NCI-H345 treated with DMSO at 0.1 percent for 48 hours (cell line): ENCODE results near the gene SLC34A1.

Experiments
- DNase-seq: peaks from one replicate; lab custom pipeline; 2025; ENCODE audit not compliant: unreplicated experiment; lab: John Stamatoyannopoulos, UW

Gene SLC34A1

DNA sequence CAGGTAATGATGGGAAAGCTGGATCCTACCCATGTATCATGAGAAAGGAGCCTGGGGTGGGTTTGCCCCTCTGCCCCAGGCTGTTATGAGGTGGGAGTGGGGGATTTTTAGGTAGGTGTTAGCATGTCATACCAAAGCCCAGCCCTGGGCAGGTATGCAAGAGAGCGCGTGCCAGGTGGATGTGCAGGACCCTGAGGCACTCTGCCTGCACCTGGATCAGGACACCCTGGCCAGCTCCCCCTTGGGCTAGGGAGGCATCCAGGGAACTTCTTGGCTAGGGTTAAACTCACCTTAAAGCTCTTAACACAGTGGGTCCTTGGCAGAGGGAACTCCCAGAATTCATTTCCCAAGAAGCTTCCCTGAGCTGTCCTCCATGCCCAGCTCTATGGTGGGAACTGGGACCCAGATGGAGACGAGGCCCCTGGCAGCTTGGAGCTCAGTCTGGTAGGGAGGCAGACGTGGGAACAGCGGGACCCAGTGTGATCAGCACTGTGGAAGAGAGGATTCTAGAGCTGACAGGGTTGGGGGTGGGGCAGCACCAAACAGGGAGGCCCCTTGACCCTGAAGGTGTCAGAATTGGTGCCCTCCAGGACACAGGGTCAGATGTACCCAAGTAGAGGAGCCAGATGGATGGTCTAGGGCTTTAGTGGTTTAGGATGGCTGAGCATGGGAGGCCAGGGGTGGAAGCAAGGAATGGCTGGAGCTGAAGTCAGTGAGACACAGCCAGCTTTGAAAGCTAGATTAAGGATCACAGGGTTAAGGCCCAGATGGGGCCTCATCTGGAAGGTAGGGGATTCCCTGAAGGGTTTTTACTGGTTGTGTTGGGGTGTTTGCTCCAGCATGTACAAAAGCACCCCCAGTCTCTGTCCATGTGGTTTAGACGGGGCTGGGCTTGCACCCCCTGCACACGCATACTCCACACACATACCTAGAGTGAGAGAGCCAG is 60.1 kb downstream of the SLC34A1 start:
- DNase-seq, result no peak

GRCh38 chr5:177445052-177445916 is 61.0 kb downstream of the SLC34A1 start:
- no peak for DNase-seq

DNA sequence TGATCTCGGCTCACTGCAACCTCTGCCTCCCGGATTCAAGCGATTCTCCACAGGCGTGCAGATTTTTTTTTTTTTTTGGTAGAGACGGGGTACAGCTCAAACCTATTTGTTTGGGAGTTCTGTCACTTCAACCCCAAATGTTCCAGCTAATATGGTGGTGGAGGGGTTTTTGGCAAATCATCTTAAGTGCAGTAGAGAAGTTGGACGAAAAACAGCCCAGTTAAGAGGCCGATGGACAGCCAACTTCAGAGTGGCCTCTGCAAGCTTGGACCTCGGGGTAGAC is 61.6 kb downstream of the SLC34A1 start:
- no peak for DNase-seq

DNA sequence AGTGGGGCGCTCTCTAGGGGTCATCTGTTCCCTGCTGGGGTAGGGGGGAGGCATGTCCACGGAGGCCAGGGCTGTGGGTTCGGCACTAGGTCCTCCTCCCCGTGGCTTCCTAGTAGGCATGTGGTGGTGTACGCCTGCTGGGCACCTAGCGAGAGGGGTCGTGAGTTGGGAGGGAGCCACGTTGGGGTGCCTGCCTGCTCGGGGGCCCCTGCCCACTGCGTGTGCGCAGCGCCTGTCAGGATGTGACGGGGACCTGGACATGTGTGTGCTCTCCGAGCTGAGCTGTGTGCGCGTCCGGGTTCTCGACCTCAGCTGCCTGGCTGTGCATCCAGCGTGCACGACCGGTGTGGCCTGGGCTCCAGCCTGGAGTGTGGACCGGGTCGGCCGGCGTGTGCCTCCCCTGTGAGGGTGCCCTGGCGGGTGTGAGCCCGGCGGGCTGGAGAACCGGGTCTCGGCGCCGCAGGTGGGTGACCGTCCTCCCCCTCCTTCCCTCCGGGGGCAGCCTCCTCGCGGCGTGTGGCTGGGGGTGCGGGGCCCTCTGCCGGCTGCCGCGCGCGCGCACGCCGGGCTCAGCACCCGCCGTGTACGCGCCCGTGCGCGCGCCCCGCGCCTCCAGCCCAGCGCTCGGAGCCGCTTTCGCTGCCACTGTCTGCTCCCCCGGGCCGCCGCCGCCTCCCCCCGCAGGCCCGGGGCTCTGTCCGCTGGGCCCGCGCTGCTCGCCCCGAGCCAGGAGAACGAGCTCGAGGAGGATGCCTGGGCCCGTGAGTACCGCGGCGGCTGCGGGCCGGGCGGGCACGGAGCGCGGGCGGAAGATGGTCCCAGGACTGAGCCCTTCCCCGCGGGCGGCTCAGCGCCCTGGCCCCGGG is 62.2 kb downstream of the SLC34A1 start, which contains the start of gene PRR7:
Gene PRR7 (plus strand): TSS at position 615 of the 866 bp plus-strand sequence. CDS start 8,254 bp downstream, outside the sequence.
- peak; percentile 56 for DNase-seq

- peak; percentile 63 for DNase-seq
These were observed 62.9 kb downstream of the SLC34A1 start for GRCh38 chr5:177447066-177447610.

- DNase-seq, result no peak
These were observed 63.5 kb downstream of the SLC34A1 start for GRCh38 chr5:177447611-177448243.
